K562 (cell line): ENCODE data around the gene FAM184B.

Experiments
- CBX8 ChIP-seq: fragments of 200-600 bp; sonication (generic); IDR thresholded peaks from 2 replicates; pipeline ENCODE4 v1.6.1; 2012; ENCODE audit warnings: borderline replicate concordance, mixed run types, low read depth, mild to moderate bottlenecking, moderate library complexity, mixed read lengths, low read length, control low read depth, inconsistent platforms; ENCODE audit not compliant: poor library complexity, severe bottlenecking; ENCODE audit errors: extremely low read depth
- CTCF ChIP-seq, 3 experiments: IDR thresholded peaks in 2 of 3; conservative IDR thresholded peaks in 1 of 3; 2 replicates each; pipeline ENCODE4 v1.5.1; 2011 to 2012; ENCODE audit warnings: low read length in 3 of 3, mild to moderate bottlenecking in 3 of 3, control low read depth in 2 of 3, improper control_type of control experiment in 1 of 3, inconsistent platforms in 1 of 3, low read depth in 1 of 3, mixed read lengths in 1 of 3, moderate library complexity in 1 of 3; ENCODE audit not compliant: insufficient read depth in 2 of 3
- GTF2F1 ChIP-seq: IDR thresholded peaks from 2 replicates; pipeline ENCODE4 v1.6.1; 2011; ENCODE audit warnings: low read depth, low read length, improper control_type of control experiment
- IRF1 ChIP-seq: sonication (generic); formaldehyde crosslinking; IDR thresholded peaks from 2 replicates; pipeline ENCODE4 v1.8.0; 2022; ENCODE audit warnings: missing genetic modification reagents, mild to moderate bottlenecking, borderline replicate concordance
- KLF10 ChIP-seq: fragments of 250-450 bp; sonication (Bioruptor Pico); IDR thresholded peaks from 2 replicates; pipeline ENCODE4 v1.6.1; 2021; ENCODE audit warnings: matching md5 sums
- POLR2AphosphoS5 ChIP-seq: IDR thresholded peaks from 2 replicates; pipeline ENCODE4 v1.6.1; 2011; ENCODE audit warnings: mild to moderate bottlenecking, low read depth, low read length, moderate library complexity; ENCODE audit not compliant: control insufficient read depth, insufficient read depth
- YY1 ChIP-seq, 3 experiments: IDR thresholded peaks; 2 replicates each; pipeline ENCODE4 v1.6.1; 2011; ENCODE audit warnings: low read length in 2 of 3, mild to moderate bottlenecking in 2 of 3, moderate library complexity in 2 of 3, borderline replicate concordance in 1 of 3, control low read depth in 1 of 3, low read depth in 1 of 3; ENCODE audit not compliant: insufficient read depth in 3 of 3, insufficient replicate concordance in 2 of 3, control insufficient read depth in 1 of 3, insufficient read length in 1 of 3; ENCODE audit errors: extremely low read depth in 1 of 3
- ZFX ChIP-seq: sonication (generic); formaldehyde crosslinking; IDR thresholded peaks from 2 replicates; pipeline ENCODE4 v1.8.0; 2022; ENCODE audit warnings: mild to moderate bottlenecking, missing genetic modification reagents, moderate library complexity
- ZNF76 ChIP-seq: fragments of 250-450 bp; sonication (Bioruptor Pico); IDR thresholded peaks from 2 replicates; pipeline ENCODE4 v1.4.0; 2020; ENCODE audit warnings: mild to moderate bottlenecking, moderate library complexity, borderline replicate concordance

GRCh38 chr4:17740702-17741101 lies 40.7 kb downstream of the FAM184B start:
- no peak for TF ChIP-seq CTCF (IDR thresholded peaks at IDR 0.05 in 2 of 3, conservative IDR thresholded peaks at IDR 0.05 in 1 of 3; ENCODE audit: insufficient read depth in 2 of 3, low read depth in 1 of 3, low read length in 3 of 3)
- no peak for TF ChIP-seq CBX8
- TF ChIP-seq GTF2F1 = no peak
- TF ChIP-seq ZFX (CRISPR knock-in tag) = no peak
- no peak for TF ChIP-seq YY1 (IDR thresholded peaks at IDR 0.05; ENCODE audit: borderline replicate concordance in 1 of 3, control insufficient read depth in 1 of 3, extremely low read depth in 1 of 3, insufficient read depth in 3 of 3, insufficient read length in 1 of 3, insufficient replicate concordance in 2 of 3, low read depth in 1 of 3, low read length in 2 of 3)
- no peak for TF ChIP-seq IRF1 (CRISPR knock-in tag)
- no peak for TF ChIP-seq KLF10
- no peak for TF ChIP-seq POLR2AphosphoS5
- TF ChIP-seq ZNF76 (CRISPR knock-in tag) = no peak
